Measurements from ENCODE around the gene FOXJ2. TPM values are rescaled to one million over a fixed set of nuclear protein-coding genes. Genes with fewer than 3 reads are reported as not detected.

Gene FOXJ2
- total RNA-seq, 3 donors from 2014 or later: 11.1 to 14.2 (median 13.4) TPM

DNA sequence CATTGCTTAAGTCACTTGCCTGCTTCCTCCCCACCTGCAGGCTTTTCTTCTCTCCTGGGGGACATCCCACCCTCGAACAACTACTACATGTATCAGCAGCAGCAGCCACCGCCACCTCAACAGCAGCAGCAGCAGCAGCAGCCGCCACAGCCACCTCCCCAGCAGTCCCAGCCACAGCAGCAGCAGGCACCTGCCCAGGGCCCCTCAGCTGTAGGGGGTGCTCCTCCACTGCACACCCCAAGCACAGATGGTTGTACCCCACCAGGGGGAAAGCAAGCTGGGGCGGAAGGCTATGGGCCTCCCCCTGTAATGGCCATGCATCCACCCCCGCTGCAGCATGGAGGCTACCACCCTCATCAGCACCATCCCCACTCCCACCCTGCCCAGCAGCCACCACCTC lies 15.3 kb downstream of the FOXJ2 start:
- no peak overlapping the region for H3K27ac ChIP-seq
- intact Hi-C loops (cut with DNase I; ENCODE audit: low total_unique reads): no loop called here
- H3K9me3 ChIP-seq: no peaks in the 10 kb centered on the region
- TF ChIP-seq POLR2AphosphoS5 (IDR thresholded peaks at IDR 0.05): no peak
- TF ChIP-seq POLR2A (IDR thresholded peaks at IDR 0.05): no peak
- TF ChIP-seq, protein P1, sequence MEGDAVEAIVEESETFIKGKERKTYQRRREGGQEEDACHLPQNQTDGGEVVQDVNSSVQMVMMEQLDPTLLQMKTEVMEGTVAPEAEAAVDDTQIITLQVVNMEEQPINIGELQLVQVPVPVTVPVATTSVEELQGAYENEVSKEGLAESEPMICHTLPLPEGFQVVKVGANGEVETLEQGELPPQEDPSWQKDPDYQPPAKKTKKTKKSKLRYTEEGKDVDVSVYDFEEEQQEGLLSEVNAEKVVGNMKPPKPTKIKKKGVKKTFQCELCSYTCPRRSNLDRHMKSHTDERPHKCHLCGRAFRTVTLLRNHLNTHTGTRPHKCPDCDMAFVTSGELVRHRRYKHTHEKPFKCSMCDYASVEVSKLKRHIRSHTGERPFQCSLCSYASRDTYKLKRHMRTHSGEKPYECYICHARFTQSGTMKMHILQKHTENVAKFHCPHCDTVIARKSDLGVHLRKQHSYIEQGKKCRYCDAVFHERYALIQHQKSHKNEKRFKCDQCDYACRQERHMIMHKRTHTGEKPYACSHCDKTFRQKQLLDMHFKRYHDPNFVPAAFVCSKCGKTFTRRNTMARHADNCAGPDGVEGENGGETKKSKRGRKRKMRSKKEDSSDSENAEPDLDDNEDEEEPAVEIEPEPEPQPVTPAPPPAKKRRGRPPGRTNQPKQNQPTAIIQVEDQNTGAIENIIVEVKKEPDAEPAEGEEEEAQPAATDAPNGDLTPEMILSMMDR (IDR thresholded peaks at IDR 0.05): no peak
- H3K27me3 ChIP-seq: no peaks in the 10 kb centered on the region
- H3K4me3 ChIP-seq: no peak overlapping the region
- DNase-seq (ENCODE audit: low spot score in 2 of 2): no peak
- no peaks in the 10 kb centered on the region for H3K4me1 ChIP-seq
- H3K36me3 ChIP-seq: no peaks in the 10 kb centered on the region

DNA sequence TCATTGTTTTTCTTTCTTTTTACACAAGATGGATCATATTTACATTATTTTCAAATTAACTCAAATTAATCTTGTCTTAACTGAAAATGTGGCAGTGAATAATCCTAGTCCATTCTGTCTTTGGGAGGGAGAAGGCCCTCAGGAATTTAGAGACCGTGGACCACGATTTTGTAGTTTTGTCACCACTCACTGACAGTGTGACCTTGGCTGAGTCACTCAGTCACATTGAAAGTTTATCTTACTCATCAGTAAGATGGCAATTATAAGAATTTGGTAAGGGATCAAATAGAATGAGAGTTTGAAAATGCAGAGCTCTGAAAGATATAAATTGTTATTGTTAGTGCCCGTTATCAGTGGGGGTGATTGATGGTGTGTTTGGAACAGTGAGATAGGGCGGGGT lies 16.4 kb downstream of the FOXJ2 start:
- intact Hi-C loops (cut with DNase I; ENCODE audit: low total_unique reads): no loop called here
- TF ChIP-seq POLR2AphosphoS5 (IDR thresholded peaks at IDR 0.05) (no peak), POLR2A (IDR thresholded peaks at IDR 0.05) (no peak)
- TF ChIP-seq, protein P1 (IDR thresholded peaks at IDR 0.05): no peak

DNA sequence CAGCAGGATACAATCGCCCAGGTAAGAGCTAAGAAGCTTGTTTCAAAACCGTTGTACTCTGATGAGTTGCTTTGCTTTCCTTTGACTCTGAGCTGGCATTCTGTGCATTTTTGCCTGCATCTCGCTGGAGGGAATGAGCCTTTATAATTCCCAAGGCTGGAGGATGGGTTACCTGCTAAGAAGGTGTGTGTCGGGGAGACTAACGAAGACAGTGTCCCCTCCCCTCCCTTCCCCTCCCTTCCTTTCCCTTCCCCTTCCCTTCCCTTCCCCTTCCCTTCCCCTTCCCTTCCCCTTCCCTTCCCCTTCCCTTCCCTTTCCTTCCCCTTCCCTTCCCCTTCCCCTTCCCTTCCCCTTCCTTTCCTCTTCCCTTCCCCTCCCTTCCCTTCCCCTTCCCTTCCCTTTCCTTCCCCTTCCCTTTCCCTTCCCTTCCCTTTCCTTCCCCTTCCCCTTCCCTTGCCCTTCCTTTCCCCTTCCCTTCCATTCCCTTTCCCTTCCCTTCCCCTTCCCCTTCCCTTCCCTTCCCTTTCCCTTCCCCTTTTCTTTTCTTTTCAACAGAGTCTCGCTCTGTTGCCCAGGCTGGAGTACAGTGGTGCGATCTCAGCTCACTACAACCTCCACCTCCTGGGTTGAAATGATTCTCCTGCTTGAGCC lies 18.2 kb downstream of the FOXJ2 start:
- Histone ChIP-seq H3K27me3 (no peaks in the 10 kb centered on the region), H3K4me3 (no peak overlapping the region), H3K27ac (no peak overlapping the region), H3K4me1 (no peaks in the 10 kb centered on the region), H3K36me3 (peaks cover 8% of the 10 kb centered on the region), H3K9me3 (no peaks in the 10 kb centered on the region)
- DNase-seq (ENCODE audit: low spot score in 2 of 2): no peak
- intact Hi-C loops (cut with DNase I; ENCODE audit: low total_unique reads): no loop called here
- TF ChIP-seq, protein P1 (IDR thresholded peaks at IDR 0.05): no peak
- TF ChIP-seq POLR2AphosphoS5 (IDR thresholded peaks at IDR 0.05) (no peak), POLR2A (IDR thresholded peaks at IDR 0.05) (no peak)

More for the DNA sequence above, 16.4 kb downstream of the FOXJ2 start:
- DNase-seq (ENCODE audit: low spot score in 2 of 2): no peak
- Histone ChIP-seq H3K27me3 (no peaks in the 10 kb centered on the region), H3K4me1 (no peaks in the 10 kb centered on the region), H3K27ac (no peak overlapping the region), H3K4me3 (no peak overlapping the region), H3K9me3 (no peaks in the 10 kb centered on the region), H3K36me3 (peaks cover 1% of the 10 kb centered on the region)

DNA sequence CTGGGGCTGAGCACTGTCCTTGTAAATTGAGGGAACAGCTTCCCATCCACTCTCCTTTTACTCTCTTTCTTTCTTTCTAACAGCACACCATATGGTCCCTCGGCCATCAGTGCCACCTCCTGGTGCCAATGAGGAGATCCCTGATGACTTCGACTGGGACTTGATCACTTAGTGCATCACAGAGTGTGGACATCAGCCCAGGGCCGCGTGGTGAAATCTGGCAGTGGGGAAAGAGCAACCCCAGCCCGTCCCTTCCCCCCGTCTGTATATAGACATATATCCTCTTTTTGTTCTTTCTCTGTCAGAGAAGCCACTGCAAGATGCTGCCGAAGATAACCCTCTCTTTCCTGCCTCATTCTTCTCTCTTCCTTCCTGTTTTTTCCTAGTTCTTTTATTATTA lies 20.2 kb downstream of the FOXJ2 start:
- Histone ChIP-seq H3K4me3 (no peak overlapping the region), H3K27me3 (no peaks in the 10 kb centered on the region), H3K9me3 (no peaks in the 10 kb centered on the region), H3K27ac (no peak overlapping the region), H3K4me1 (no peaks in the 10 kb centered on the region), H3K36me3 (peaks cover 8% of the 10 kb centered on the region)
- TF ChIP-seq POLR2A (IDR thresholded peaks at IDR 0.05) (no peak), POLR2AphosphoS5 (IDR thresholded peaks at IDR 0.05) (no peak)
- TF ChIP-seq, protein P1 (IDR thresholded peaks at IDR 0.05): no peak
- DNase-seq (ENCODE audit: low spot score in 2 of 2): no peak
- intact Hi-C loops (cut with DNase I; ENCODE audit: low total_unique reads): no loop called here

DNA sequence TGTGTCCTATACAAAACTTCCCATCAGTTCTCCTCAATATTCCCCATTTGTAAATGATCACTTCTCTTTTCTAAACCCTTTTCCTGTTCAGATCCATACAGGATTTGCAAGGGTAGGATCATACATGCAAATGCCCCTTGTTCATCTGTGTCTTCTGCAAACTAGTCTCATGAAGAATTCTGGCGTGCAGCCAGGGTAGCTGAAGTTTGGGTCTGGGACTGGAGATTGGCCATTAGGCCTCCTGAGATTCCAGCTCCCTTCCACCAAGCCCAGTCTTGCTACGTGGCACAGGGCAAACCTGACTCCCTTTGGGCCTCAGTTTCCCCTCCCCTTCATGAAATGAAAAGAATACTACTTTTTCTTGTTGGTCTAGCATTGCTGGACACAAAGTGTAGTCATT lies 22.3 kb downstream of the FOXJ2 start:
- Histone ChIP-seq H3K36me3 (peaks cover 8% of the 10 kb centered on the region), H3K27me3 (no peaks in the 10 kb centered on the region), H3K4me3 (no peak overlapping the region), H3K27ac (no peak overlapping the region), H3K9me3 (no peaks in the 10 kb centered on the region), H3K4me1 (no peaks in the 10 kb centered on the region)
- no peak for TF ChIP-seq POLR2AphosphoS5 (IDR thresholded peaks at IDR 0.05)
- TF ChIP-seq POLR2A (IDR thresholded peaks at IDR 0.05): no peak
- TF ChIP-seq, protein P1 (IDR thresholded peaks at IDR 0.05): no peak
- DNase-seq (ENCODE audit: low spot score in 2 of 2): no peak
- intact Hi-C loops (cut with DNase I; ENCODE audit: low total_unique reads): no loop called here
